A549 (cell line): ENCODE data around the gene SMARCD3. TPM values are rescaled to one million over a fixed set of nuclear protein-coding genes. Genes with fewer than 3 reads are reported as not detected.

Experiments used
- ATAC-seq, 2 experiments: fragments of 200-7000 bp in 1 of 2; fragments of >200 bp in 1 of 2; cut with Nextera tagmentation in 1 of 2; cut with Tn5 transposase in 1 of 2; 3 replicates each; pipeline versions ENCODE4 v1.8.0 to v1.9.1; 2018 to 2020; ENCODE audit warnings: mild to moderate bottlenecking in 1 of 2, moderate library complexity in 1 of 2
- CTCF ChIA-PET: fragments of 300-600 bp; sonication (Branson Sonifier 250); formaldehyde crosslinking; extraction: SDS; loops from one replicate; lab custom pipeline; 2021; ENCODE audit warnings: antibody characterized with exemption, inconsistent platforms; lab: Yijun Ruan, JAX
- POLR2A ChIA-PET: fragments of 350-600 bp; formaldehyde crosslinking; extraction: SDS; loops from one replicate; lab custom pipeline; 2021; ENCODE audit warnings: antibody characterized with exemption, inconsistent platforms; lab: Yijun Ruan, JAX
- DNase-seq, 2 experiments: peaks; one replicate each; pipeline versions ENCODE4 v3.0.0 to v3.0.0-alpha.2; 2011 to 2016; ENCODE audit warnings: low read depth in 1 of 2, low spot score in 1 of 2
- FAIRE-seq: peaks from 2 replicates; lab custom pipeline; 2011; peaks lifted over from hg19 to GRCh38; lab: Jason Lieb, UNC
- H3K27ac ChIP-seq, 2 experiments: fragments of >200 bp; sonication (Bioruptor Twin); formaldehyde crosslinking; 3 replicates each; pipeline ENCODE4 v1.5.1; 2016 to 2017
- H3K4me1 ChIP-seq: fragments of >200 bp; sonication (Bioruptor Twin); formaldehyde crosslinking; 3 replicates; pipeline ENCODE4 v1.6.1; 2016
- H3K4me2 ChIP-seq: fragments of >200 bp; sonication (Bioruptor Twin); formaldehyde crosslinking; 3 replicates; pipeline ENCODE4 v1.6.1; 2016
- H3K4me3 ChIP-seq: fragments of >200 bp; sonication (Bioruptor Twin); formaldehyde crosslinking; 3 replicates; pipeline ENCODE4 v1.5.1; 2016
- H3K9me3 ChIP-seq: fragments of >200 bp; sonication (Bioruptor Twin); formaldehyde crosslinking; 3 replicates; pipeline ENCODE4 v1.6.1; 2016
- ATOH8 ChIP-seq: fragments of 250-450 bp; sonication (Bioruptor Pico); IDR thresholded peaks from 2 replicates; pipeline ENCODE4 v1.5.0; 2020; ENCODE audit warnings: low read depth, mild to moderate bottlenecking, moderate library complexity
- CBX8 ChIP-seq: fragments of 200-600 bp; sonication (generic); IDR thresholded peaks from 2 replicates; pipeline ENCODE4 v1.6.1; 2016
- CHD2 ChIP-seq: fragments of 150-350 bp; IDR thresholded peaks from 2 replicates; pipeline ENCODE4 v1.6.1; 2014; ENCODE audit warnings: low read length; ENCODE audit not compliant: partially characterized antibody
- EHF ChIP-seq: fragments of 250-450 bp; sonication (Bioruptor Pico); IDR thresholded peaks from 2 replicates; pipeline ENCODE4 v1.5.0; 2020; ENCODE audit warnings: mild to moderate bottlenecking
- FOXS1 ChIP-seq: fragments of 250-450 bp; sonication (Bioruptor Pico); IDR thresholded peaks from 2 replicates; pipeline ENCODE4 v1.5.0; 2020; ENCODE audit warnings: mild to moderate bottlenecking, moderate library complexity
- HDAC2 ChIP-seq: fragments of 200-600 bp; sonication (generic); IDR thresholded peaks from 2 replicates; pipeline ENCODE4 v1.6.1; 2016
- HOXA7 ChIP-seq: fragments of 250-450 bp; sonication (Bioruptor Pico); IDR thresholded peaks from 2 replicates; pipeline ENCODE4 v1.5.0; 2020; ENCODE audit warnings: mild to moderate bottlenecking, moderate library complexity
- KDM1A ChIP-seq: fragments of 200-600 bp; sonication (generic); IDR thresholded peaks from 2 replicates; pipeline ENCODE4 v1.6.1; 2016; ENCODE audit warnings: low read depth, mild to moderate bottlenecking
- KDM5A ChIP-seq: fragments of 200-600 bp; sonication (generic); IDR thresholded peaks from 2 replicates; pipeline ENCODE4 v1.6.1; 2016; ENCODE audit warnings: antibody characterized with exemption, mild to moderate bottlenecking
- NFE2L2 ChIP-seq: fragments of 150-350 bp; conservative IDR thresholded peaks from 2 replicates; pipeline ENCODE4 v1.6.1; 2014; ENCODE audit warnings: low read length
- PHF8 ChIP-seq: fragments of 200-600 bp; sonication (generic); IDR thresholded peaks from 2 replicates; pipeline ENCODE4 v1.6.1; 2016; ENCODE audit warnings: low read depth, mild to moderate bottlenecking, antibody characterized with exemption, moderate library complexity, borderline replicate concordance
- ZFP36 ChIP-seq: fragments of 450-650 bp; IDR thresholded peaks from 2 replicates; pipeline ENCODE4 v1.6.1; 2014; ENCODE audit warnings: borderline replicate concordance; ENCODE audit not compliant: partially characterized antibody
- ZSCAN20 ChIP-seq: fragments of 250-450 bp; sonication (Bioruptor Pico); IDR thresholded peaks from 2 replicates; pipeline ENCODE4 v1.8.0; 2022; ENCODE audit warnings: mild to moderate bottlenecking, moderate library complexity
- WGBS: methylation state at CpG from one replicate; pipeline ENCODE4 v1.1.6; 2017; ENCODE audit errors: missing lambda C conversion rate; 5-methylcytosine and 5-hydroxymethylcytosine counted together
- polyA plus RNA-seq, 4 experiments: library from polyadenylated mRNA; depleted of rRNA in 3 of 4; stranded (reverse); fragments of >200 nt; fragmentation: RNase III in 1 of 4; extraction: RNeasy Plus Mini Kit Qiagen cat#74134 plus additional on column Dnase treatment in 1 of 4; gene quantifications; 2 replicates in 3 of 4; 3 replicates in 1 of 4; pipeline ENCODE4 v1.2.3, GENCODE V29; 2011 to 2017
- TF ChIP-seq, protein P1 (sequence below): fragments of >200 bp; sonication (Bioruptor Twin); formaldehyde crosslinking; IDR thresholded peaks from 2 replicates; pipeline ENCODE4 v1.6.1; 2016
- TF ChIP-seq, protein P2 (sequence below): fragments of 450-650 bp; IDR thresholded peaks from 2 replicates; pipeline ENCODE4 v1.6.1; 2014; ENCODE audit warnings: antibody characterized with exemption
- TF ChIP-seq, protein P3 (sequence below): fragments of 250-450 bp; sonication (Bioruptor Pico); IDR thresholded peaks from 2 replicates; pipeline ENCODE4 v1.5.0; 2021; ENCODE audit warnings: mild to moderate bottlenecking, moderate library complexity, borderline replicate concordance

Gene SMARCD3
- polyA plus RNA-seq, 2 of the 4 experiments (the other 2 are of a cell fraction) = 11.6 to 12.5 TPM

- Histone ChIP-seq H3K4me1 (no peaks in the 10 kb centered on the region), H3K27ac (no peak overlapping the region), H3K4me3 (no peak overlapping the region), H3K4me2 (no peak overlapping the region), H3K9me3 (no peaks in the 10 kb centered on the region)
- WGBS = 87% methylated on average over 20 of the region's 23 CpGs
- DNase-seq (no peak), FAIRE-seq (no peak), ATAC-seq (no peak)
- POLR2A ChIA-PET = no interaction called here
- CTCF ChIA-PET = interaction anchor here (1.1 to 2.0 kb wide), 4 partner anchors 15 to 24 kb away, joined by 3 to 5 read pairs (median 4); partner anchors contain the start of gene GBX1
- TF ChIP-seq CHD2 = no peak
- no peak for TF ChIP-seq ZSCAN20 (CRISPR knock-in tag)
- TF ChIP-seq NFE2L2 = no peak
- no peak for TF ChIP-seq ATOH8 (CRISPR knock-in tag)
- no peak for TF ChIP-seq HOXA7
- TF ChIP-seq PHF8 = no peak
These were observed 56.4 kb downstream of the SMARCD3 start for GRCh38 chr7:151192002-151192539.

DNA sequence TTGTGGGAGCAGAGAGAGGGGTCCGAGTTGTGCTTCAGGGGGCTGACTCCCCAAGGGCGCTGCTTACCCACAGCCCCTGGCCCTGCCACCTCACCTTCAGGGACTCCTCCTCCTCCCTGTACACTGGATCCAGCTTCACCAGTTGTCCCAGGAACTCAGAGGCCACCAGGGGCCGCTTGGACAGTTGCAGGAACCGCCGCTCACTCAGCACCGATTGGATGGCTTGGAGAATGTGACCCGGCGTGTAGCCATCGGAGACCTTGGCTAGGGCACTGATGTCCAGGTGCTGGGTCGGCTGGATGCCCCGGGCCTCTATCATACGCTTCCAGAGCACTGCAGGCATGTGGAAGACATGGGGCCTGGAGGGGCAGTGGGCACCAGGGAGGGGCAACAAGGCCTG lies 57.0 kb downstream of the SMARCD3 start:
- FAIRE-seq (no peak), ATAC-seq (peak in 1 of 2 experiments; percentile 64; a peak in 3 of 6 replicates), DNase-seq (no peak)
- TF ChIP-seq PHF8 = no peak
- TF ChIP-seq HDAC2 = no peak
- TF ChIP-seq, protein P1, sequence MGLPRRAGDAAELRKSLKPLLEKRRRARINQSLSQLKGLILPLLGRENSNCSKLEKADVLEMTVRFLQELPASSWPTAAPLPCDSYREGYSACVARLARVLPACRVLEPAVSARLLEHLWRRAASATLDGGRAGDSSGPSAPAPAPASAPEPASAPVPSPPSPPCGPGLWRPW = no peak
- TF ChIP-seq, protein P2, sequence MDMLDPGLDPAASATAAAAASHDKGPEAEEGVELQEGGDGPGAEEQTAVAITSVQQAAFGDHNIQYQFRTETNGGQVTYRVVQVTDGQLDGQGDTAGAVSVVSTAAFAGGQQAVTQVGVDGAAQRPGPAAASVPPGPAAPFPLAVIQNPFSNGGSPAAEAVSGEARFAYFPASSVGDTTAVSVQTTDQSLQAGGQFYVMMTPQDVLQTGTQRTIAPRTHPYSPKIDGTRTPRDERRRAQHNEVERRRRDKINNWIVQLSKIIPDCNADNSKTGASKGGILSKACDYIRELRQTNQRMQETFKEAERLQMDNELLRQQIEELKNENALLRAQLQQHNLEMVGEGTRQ = no peak
- TF ChIP-seq, protein P3, sequence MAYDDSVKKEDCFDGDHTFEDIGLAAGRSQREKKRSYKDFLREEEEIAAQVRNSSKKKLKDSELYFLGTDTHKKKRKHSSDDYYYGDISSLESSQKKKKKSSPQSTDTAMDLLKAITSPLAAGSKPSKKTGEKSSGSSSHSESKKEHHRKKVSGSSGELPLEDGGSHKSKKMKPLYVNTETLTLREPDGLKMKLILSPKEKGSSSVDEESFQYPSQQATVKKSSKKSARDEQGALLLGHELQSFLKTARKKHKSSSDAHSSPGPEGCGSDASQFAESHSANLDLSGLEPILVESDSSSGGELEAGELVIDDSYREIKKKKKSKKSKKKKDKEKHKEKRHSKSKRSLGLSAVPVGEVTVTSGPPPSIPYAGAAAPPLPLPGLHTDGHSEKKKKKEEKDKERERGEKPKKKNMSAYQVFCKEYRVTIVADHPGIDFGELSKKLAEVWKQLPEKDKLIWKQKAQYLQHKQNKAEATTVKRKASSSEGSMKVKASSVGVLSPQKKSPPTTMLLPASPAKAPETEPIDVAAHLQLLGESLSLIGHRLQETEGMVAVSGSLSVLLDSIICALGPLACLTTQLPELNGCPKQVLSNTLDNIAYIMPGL (CRISPR knock-in tag) = no peak
- TF ChIP-seq KDM1A = no peak
- TF ChIP-seq NFE2L2 = no peak
- TF ChIP-seq FOXS1 = no peak
- TF ChIP-seq KDM5A = no peak
- TF ChIP-seq ZFP36 = no peak
- TF ChIP-seq EHF (CRISPR knock-in tag) = no peak
- Histone ChIP-seq H3K9me3 (no peaks in the 10 kb centered on the region), H3K4me2 (no peak overlapping the region), H3K27ac (no peak overlapping the region), H3K4me3 (no peak overlapping the region), H3K4me1 (no peaks in the 10 kb centered on the region)
- CTCF ChIA-PET = interaction anchor here (1.1 to 2.0 kb wide), 4 partner anchors 14 to 24 kb away, joined by 3 to 5 read pairs (median 4); partner anchors contain the start of gene GBX1
- 44% methylated on average over 8 of the region's 12 CpGs for WGBS
- POLR2A ChIA-PET = no interaction called here

DNA sequence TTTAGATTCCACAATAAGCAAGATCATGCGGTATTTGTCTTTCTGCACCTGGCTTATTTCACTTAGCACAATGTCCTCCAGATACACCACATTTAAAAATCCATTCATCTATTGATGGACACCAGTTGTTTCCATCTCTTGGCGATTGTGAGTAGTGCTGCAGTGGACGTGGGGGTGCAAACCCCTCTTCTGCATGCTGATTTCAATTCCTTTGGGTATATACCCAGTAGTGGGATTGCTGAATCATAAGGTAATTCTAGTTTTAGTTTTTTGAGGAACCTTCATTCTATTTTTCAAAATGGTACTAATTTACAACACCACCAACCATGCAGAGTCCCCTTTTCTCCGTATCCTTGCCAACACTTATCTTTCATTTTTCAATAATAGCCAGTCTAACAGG lies 59.5 kb downstream of the SMARCD3 start:
- DNase-seq = no peak
- no peak overlapping the region for H3K27ac ChIP-seq
- H3K4me1 ChIP-seq = no peaks in the 10 kb centered on the region
- WGBS = 40% methylated on average over 4 of the region's 4 CpGs
- CTCF ChIA-PET = no interaction called here
- FAIRE-seq = no peak
- no peak for TF ChIP-seq CBX8
- TF ChIP-seq ATOH8 (CRISPR knock-in tag) = no peak
- TF ChIP-seq, all 56 proteins: peak for 0
- POLR2A ChIA-PET = no interaction called here
- Histone ChIP-seq H3K4me3 (no peak overlapping the region), H3K9me3 (no peaks in the 10 kb centered on the region), H3K4me2 (no peak overlapping the region)
- no peak for ATAC-seq

Other genes with a start within 250 kb of the SMARCD3 start
- 0.06 and 0.19 TPM in 2 replicates for gene ATG9B, start 224.2 kb downstream of the SMARCD3 start, polyA plus RNA-seq (2011; rRNA removed)
- 0.17 to 0.23 TPM (median 0.21 TPM) in 3 replicates for gene ATG9B, start 224.2 kb downstream of the SMARCD3 start, polyA plus RNA-seq (2017; fragmentation: RNase III; extraction: RNeasy Plus Mini Kit Qiagen cat#74134 plus additional on column Dnase treatment)
- gene ABCB8, start 220.2 kb downstream of the SMARCD3 start, polyA plus RNA-seq (2011; rRNA removed) = 19.6 and 22.7 TPM in 2 replicates
- 34.3 to 41.1 TPM (median 38.6 TPM) in 3 replicates for gene ABCB8, start 220.2 kb downstream of the SMARCD3 start, polyA plus RNA-seq (2017; fragmentation: RNase III; extraction: RNeasy Plus Mini Kit Qiagen cat#74134 plus additional on column Dnase treatment)
- gene ASIC3, start 200.2 kb downstream of the SMARCD3 start, polyA plus RNA-seq (2011; rRNA removed) = 4.1 and 4.4 TPM in 2 replicates
- 7.5 to 11.4 TPM (median 9.8 TPM) in 3 replicates for gene ASIC3, start 200.2 kb downstream of the SMARCD3 start, polyA plus RNA-seq (2017; fragmentation: RNase III; extraction: RNeasy Plus Mini Kit Qiagen cat#74134 plus additional on column Dnase treatment)
- 29.6 and 30.0 TPM in 2 replicates for gene CDK5, start 190.8 kb downstream of the SMARCD3 start, polyA plus RNA-seq (2011; rRNA removed)
- 41.2 to 51.0 TPM (median 50.3 TPM) in 3 replicates for gene CDK5, start 190.8 kb downstream of the SMARCD3 start, polyA plus RNA-seq (2017; fragmentation: RNase III; extraction: RNeasy Plus Mini Kit Qiagen cat#74134 plus additional on column Dnase treatment)
- gene SLC4A2, start 189.1 kb downstream of the SMARCD3 start, polyA plus RNA-seq (2011; rRNA removed) = 99.6 and 112 TPM in 2 replicates
- 253 to 280 TPM (median 275 TPM) in 3 replicates for gene SLC4A2, start 189.1 kb downstream of the SMARCD3 start, polyA plus RNA-seq (2017; fragmentation: RNase III; extraction: RNeasy Plus Mini Kit Qiagen cat#74134 plus additional on column Dnase treatment)
- gene FASTK, start 167.9 kb downstream of the SMARCD3 start, polyA plus RNA-seq (2011; rRNA removed) = 38.5 and 51.7 TPM in 2 replicates
- 66.0 to 78.6 TPM (median 72.4 TPM) in 3 replicates for gene FASTK, start 167.9 kb downstream of the SMARCD3 start, polyA plus RNA-seq (2017; fragmentation: RNase III; extraction: RNeasy Plus Mini Kit Qiagen cat#74134 plus additional on column Dnase treatment)
- gene TMUB1, start 165.2 kb downstream of the SMARCD3 start, polyA plus RNA-seq (2011; rRNA removed) = 12.4 and 14.0 TPM in 2 replicates
- gene TMUB1, start 165.2 kb downstream of the SMARCD3 start, polyA plus RNA-seq (2017; fragmentation: RNase III; extraction: RNeasy Plus Mini Kit Qiagen cat#74134 plus additional on column Dnase treatment) = 31.5 to 37.7 TPM (median 37.3 TPM) in 3 replicates
- 33.8 and 34.1 TPM in 2 replicates for gene AGAP3, start 162.2 kb downstream of the SMARCD3 start, polyA plus RNA-seq (2011; rRNA removed)
- 42.6 to 45.9 TPM (median 43.1 TPM) in 3 replicates for gene AGAP3, start 162.2 kb downstream of the SMARCD3 start, polyA plus RNA-seq (2017; fragmentation: RNase III; extraction: RNeasy Plus Mini Kit Qiagen cat#74134 plus additional on column Dnase treatment)
- not detected in 2 replicates for gene GBX1, start 81.0 kb downstream of the SMARCD3 start, polyA plus RNA-seq (2011; rRNA removed)
- gene GBX1, start 81.0 kb downstream of the SMARCD3 start, polyA plus RNA-seq (2017; fragmentation: RNase III; extraction: RNeasy Plus Mini Kit Qiagen cat#74134 plus additional on column Dnase treatment) = not detected in 3 replicates
- not detected in 2 replicates for gene ASB10, start 61.4 kb downstream of the SMARCD3 start, polyA plus RNA-seq (2011; rRNA removed)
- not detected in 3 replicates for gene ASB10, start 61.4 kb downstream of the SMARCD3 start, polyA plus RNA-seq (2017; fragmentation: RNase III; extraction: RNeasy Plus Mini Kit Qiagen cat#74134 plus additional on column Dnase treatment)
- not detected in 2 replicates for gene H2BK1, start 38.2 kb downstream of the SMARCD3 start, polyA plus RNA-seq (2011; rRNA removed)
- not detected in 3 replicates for gene H2BK1, start 38.2 kb downstream of the SMARCD3 start, polyA plus RNA-seq (2017; fragmentation: RNase III; extraction: RNeasy Plus Mini Kit Qiagen cat#74134 plus additional on column Dnase treatment)
- gene ABCF2, start 21.5 kb downstream of the SMARCD3 start, polyA plus RNA-seq (2011; rRNA removed) = 47.8 and 53.8 TPM in 2 replicates
- 69.1 to 76.3 TPM (median 70.9 TPM) in 3 replicates for gene ABCF2, start 21.5 kb downstream of the SMARCD3 start, polyA plus RNA-seq (2017; fragmentation: RNase III; extraction: RNeasy Plus Mini Kit Qiagen cat#74134 plus additional on column Dnase treatment)
- 14.9 and 17.2 TPM in 2 replicates for gene CHPF2, start 16.2 kb downstream of the SMARCD3 start, polyA plus RNA-seq (2011; rRNA removed)
- 24.7 to 29.6 TPM (median 28.0 TPM) in 3 replicates for gene CHPF2, start 16.2 kb downstream of the SMARCD3 start, polyA plus RNA-seq (2017; fragmentation: RNase III; extraction: RNeasy Plus Mini Kit Qiagen cat#74134 plus additional on column Dnase treatment)
- gene NUB1, start 93.1 kb upstream of the SMARCD3 start, polyA plus RNA-seq (2011; rRNA removed) = 65.6 and 105 TPM in 2 replicates
- 42.5 to 45.1 TPM (median 45.0 TPM) in 3 replicates for gene NUB1, start 93.1 kb upstream of the SMARCD3 start, polyA plus RNA-seq (2017; fragmentation: RNase III; extraction: RNeasy Plus Mini Kit Qiagen cat#74134 plus additional on column Dnase treatment)
- 0.19 and 0.44 TPM in 2 replicates for gene WDR86, start 161.3 kb upstream of the SMARCD3 start, polyA plus RNA-seq (2011; rRNA removed)
- 0.17 to 0.28 TPM (median 0.18 TPM) in 3 replicates for gene WDR86, start 161.3 kb upstream of the SMARCD3 start, polyA plus RNA-seq (2017; fragmentation: RNase III; extraction: RNeasy Plus Mini Kit Qiagen cat#74134 plus additional on column Dnase treatment)
- not detected in 2 replicates for gene CRYGN, start 191.4 kb upstream of the SMARCD3 start, polyA plus RNA-seq (2011; rRNA removed)
- 0.07 TPM in 1 of 3 replicates, not detected in the others for gene CRYGN, start 191.4 kb upstream of the SMARCD3 start, polyA plus RNA-seq (2017; fragmentation: RNase III; extraction: RNeasy Plus Mini Kit Qiagen cat#74134 plus additional on column Dnase treatment)